Measurements from ENCODE around the gene RASAL1.

DNA sequence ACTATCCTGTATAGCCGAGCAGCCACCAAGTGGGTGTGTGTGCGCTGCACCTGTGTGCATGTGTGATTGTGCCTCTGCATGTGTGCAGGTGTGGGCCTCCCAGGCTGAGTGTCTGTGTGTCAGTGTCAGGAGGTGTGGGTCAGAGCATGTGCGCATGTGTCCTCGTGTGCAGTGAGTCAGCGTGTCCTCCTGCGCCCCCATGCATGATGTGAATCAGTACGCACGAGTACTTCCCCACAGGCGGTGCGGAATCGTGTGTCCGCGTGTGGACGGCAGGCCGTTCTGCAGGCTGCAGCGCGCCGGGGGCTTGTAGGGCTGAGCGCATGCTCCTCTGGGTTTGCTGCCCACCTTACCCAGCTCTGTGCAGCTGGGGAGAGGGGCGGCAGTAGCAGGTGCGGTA lies 44.8 kb downstream of the RASAL1 start:
- no peak for TF ChIP-seq POLR2A (IDR thresholded peaks at IDR 0.05)
- TF ChIP-seq, protein P1, sequence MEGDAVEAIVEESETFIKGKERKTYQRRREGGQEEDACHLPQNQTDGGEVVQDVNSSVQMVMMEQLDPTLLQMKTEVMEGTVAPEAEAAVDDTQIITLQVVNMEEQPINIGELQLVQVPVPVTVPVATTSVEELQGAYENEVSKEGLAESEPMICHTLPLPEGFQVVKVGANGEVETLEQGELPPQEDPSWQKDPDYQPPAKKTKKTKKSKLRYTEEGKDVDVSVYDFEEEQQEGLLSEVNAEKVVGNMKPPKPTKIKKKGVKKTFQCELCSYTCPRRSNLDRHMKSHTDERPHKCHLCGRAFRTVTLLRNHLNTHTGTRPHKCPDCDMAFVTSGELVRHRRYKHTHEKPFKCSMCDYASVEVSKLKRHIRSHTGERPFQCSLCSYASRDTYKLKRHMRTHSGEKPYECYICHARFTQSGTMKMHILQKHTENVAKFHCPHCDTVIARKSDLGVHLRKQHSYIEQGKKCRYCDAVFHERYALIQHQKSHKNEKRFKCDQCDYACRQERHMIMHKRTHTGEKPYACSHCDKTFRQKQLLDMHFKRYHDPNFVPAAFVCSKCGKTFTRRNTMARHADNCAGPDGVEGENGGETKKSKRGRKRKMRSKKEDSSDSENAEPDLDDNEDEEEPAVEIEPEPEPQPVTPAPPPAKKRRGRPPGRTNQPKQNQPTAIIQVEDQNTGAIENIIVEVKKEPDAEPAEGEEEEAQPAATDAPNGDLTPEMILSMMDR (IDR thresholded peaks at IDR 0.05): no peak

Data from heart left ventricle (tissue), 13 donors.